ENCODE data around the gene KCNQ1.

The KCNQ1 gene

GRCh38 chr11:2558397-2558796 lies 113.6 kb downstream of the KCNQ1 start:
- no peak overlapping the region for H3K4me3 ChIP-seq (ENCODE audit: low read depth, low read length)
- TF ChIP-seq CTCF (IDR thresholded peaks at IDR 0.05; ENCODE audit: low read depth, low read length, missing control alignments) = no peak
- in situ Hi-C loops (cut with HindIII; ENCODE audit: low sequenced_read_pairs) = loop anchor here (5.0 kb wide), 1 partner anchor 94 kb away; no protein-coding TSS in a partner anchor
- no peak for DNase-seq (ENCODE audit: low read depth)

GRCh38 chr11:2558861-2559526 lies 114.2 kb downstream of the KCNQ1 start:
- in situ Hi-C loops (cut with HindIII; ENCODE audit: low sequenced_read_pairs) = loop anchor here (5.0 kb wide), 1 partner anchor 93 kb away; no protein-coding TSS in a partner anchor
- DNase-seq (ENCODE audit: low read depth) = no peak
- TF ChIP-seq CTCF (IDR thresholded peaks at IDR 0.05; ENCODE audit: low read depth, low read length, missing control alignments) = no peak
- H3K4me3 ChIP-seq (ENCODE audit: low read depth, low read length) = no peak overlapping the region

- in situ Hi-C loops (cut with HindIII; ENCODE audit: low sequenced_read_pairs) = loop anchor here (5.0 kb wide), 1 partner anchor 93 kb away; no protein-coding TSS in a partner anchor
- no peak for TF ChIP-seq CTCF (IDR thresholded peaks at IDR 0.05; ENCODE audit: low read depth, low read length, missing control alignments)
- H3K4me3 ChIP-seq (ENCODE audit: low read depth, low read length) = no peak overlapping the region
- no peak for DNase-seq (ENCODE audit: low read depth)
Observed at GRCh38 chr11:2559527-2560311, 114.9 kb downstream of the KCNQ1 start.

GRCh38 chr11:2561696-2562581 lies 117.1 kb downstream of the KCNQ1 start:
- in situ Hi-C loops (cut with HindIII; ENCODE audit: low sequenced_read_pairs) = no loop called here
- no peak for TF ChIP-seq CTCF (IDR thresholded peaks at IDR 0.05; ENCODE audit: low read depth, low read length, missing control alignments)
- no peak overlapping the region for H3K4me3 ChIP-seq (ENCODE audit: low read depth, low read length)
- DNase-seq (ENCODE audit: low read depth) = no peak

GRCh38 chr11:2562890-2563212 lies 118.0 kb downstream of the KCNQ1 start:
- TF ChIP-seq CTCF (IDR thresholded peaks at IDR 0.05; ENCODE audit: low read depth, low read length, missing control alignments) = no peak
- DNase-seq (ENCODE audit: low read depth) = no peak
- H3K4me3 ChIP-seq (ENCODE audit: low read depth, low read length) = no peak overlapping the region
- in situ Hi-C loops (cut with HindIII; ENCODE audit: low sequenced_read_pairs) = no loop called here

Measured in astrocyte of the cerebellum (primary cell).